IMR-90 (cell line): Measurements from ENCODE around the gene PLB1. TPM values are rescaled to one million over a fixed set of nuclear protein-coding genes. Genes with fewer than 3 reads are reported as not detected.

Source experiments
- ATAC-seq: fragments of 200-7000 bp; cut with Tn5 transposase; 2 replicates; pipeline ENCODE4 v1.9.1; 2020; ENCODE audit warnings: low read depth, mild to moderate bottlenecking, moderate library complexity
- BruUV-seq: library from RNA; stranded (reverse); fragments of 400-500 nt; replicated peaks from 2 replicates; lab custom pipeline; 2021; lab: Mats Ljungman, UMichigan
- CTCF ChIA-PET: fragments of 300-600 bp; formaldehyde crosslinking; extraction: SDS; loops from one replicate; lab custom pipeline; 2021; ENCODE audit warnings: antibody characterized with exemption; lab: Yijun Ruan, JAX
- POLR2A ChIA-PET: fragments of 300-600 bp; sonication (Branson Sonifier 250); formaldehyde crosslinking; loops from one replicate; lab custom pipeline; 2022; ENCODE audit warnings: antibody characterized with exemption; ENCODE audit not compliant: unreplicated experiment; lab: Charles Lee
- DNase-seq: peaks from one replicate; pipeline ENCODE4 v3.0.0; 2013
- H2AFZ ChIP-seq: replicated peaks from 2 replicates; pipeline ENCODE3; 2013; ENCODE audit warnings: low read length, mild to moderate bottlenecking; ENCODE audit not compliant: poor library complexity
- H2AK5ac ChIP-seq: 2 replicates; pipeline ENCODE4 v1.6.1; 2013; ENCODE audit warnings: low read depth, low read length, inconsistent platforms
- H2AK9ac ChIP-seq: replicated peaks from 2 replicates; pipeline ENCODE3; 2013; ENCODE audit warnings: mild to moderate bottlenecking, low read depth, low read length, moderate library complexity; ENCODE audit not compliant: poor library complexity
- H2BK120ac ChIP-seq: 2 replicates; pipeline ENCODE4 v1.6.1; 2013; ENCODE audit warnings: low read depth, low read length, inconsistent platforms
- H2BK15ac ChIP-seq: 3 replicates; pipeline ENCODE4 v1.6.1; 2013; ENCODE audit warnings: low read depth, low read length, inconsistent platforms
- H2BK20ac ChIP-seq: 2 replicates; pipeline ENCODE4 v1.6.1; 2013; ENCODE audit warnings: low read depth, mild to moderate bottlenecking, inconsistent platforms, low read length, moderate library complexity
- H2BK5ac ChIP-seq: 2 replicates; pipeline ENCODE4 v1.6.1; 2013; ENCODE audit warnings: mild to moderate bottlenecking, low read depth, low read length, inconsistent platforms; ENCODE audit not compliant: poor library complexity, severe bottlenecking
- H3K14ac ChIP-seq: replicated peaks from 2 replicates; pipeline ENCODE4 v1.6.1; 2013; ENCODE audit warnings: low read depth, low read length, inconsistent platforms
- H3K18ac ChIP-seq: 2 replicates; pipeline ENCODE4 v1.6.1; 2013; ENCODE audit warnings: low read depth, low read length, control low read depth
- H3K23ac ChIP-seq: 2 replicates; pipeline ENCODE4 v1.6.1; 2013; ENCODE audit warnings: low read depth, low read length, inconsistent platforms
- H3K27ac ChIP-seq: 2 replicates; pipeline ENCODE4 v1.5.1; 2013; ENCODE audit warnings: mild to moderate bottlenecking, control low read depth, low read length; ENCODE audit not compliant: insufficient read depth
- H3K27me3 ChIP-seq: 2 replicates; pipeline ENCODE4 v1.6.1; 2013; ENCODE audit warnings: low read length; ENCODE audit not compliant: control insufficient read depth, insufficient read depth
- H3K36me3 ChIP-seq: 2 replicates; pipeline ENCODE4 v1.6.1; 2013; ENCODE audit warnings: low read length, mixed read lengths; ENCODE audit not compliant: control insufficient read depth, insufficient read depth
- H3K4ac ChIP-seq: 2 replicates; pipeline ENCODE4 v1.6.1; 2013; ENCODE audit warnings: low read depth, low read length, inconsistent platforms
- H3K4me1 ChIP-seq: 2 replicates; pipeline ENCODE4 v1.6.1; 2013; ENCODE audit warnings: low read length, mixed read lengths; ENCODE audit not compliant: control insufficient read depth, insufficient read depth
- H3K4me2 ChIP-seq: 2 replicates; pipeline ENCODE4 v1.6.1; 2013; ENCODE audit warnings: low read depth, mild to moderate bottlenecking, control low read depth, low read length, moderate library complexity
- H3K4me3 ChIP-seq: 2 replicates; pipeline ENCODE4 v1.5.1; 2013; ENCODE audit warnings: low read depth, mild to moderate bottlenecking, control low read depth, low read length, moderate library complexity; ENCODE audit not compliant: insufficient read depth
- H3K56ac ChIP-seq: 2 replicates; pipeline ENCODE4 v1.6.1; 2013; ENCODE audit warnings: low read length, inconsistent platforms; ENCODE audit not compliant: insufficient read depth; ENCODE audit errors: extremely low read depth
- H3K79me1 ChIP-seq, 2 experiments: 2 replicates each; pipeline ENCODE4 v1.6.1; 2013; ENCODE audit warnings: low read length in 2 of 2, inconsistent platforms in 1 of 2, low read depth in 1 of 2
- H3K9ac ChIP-seq: 2 replicates; pipeline ENCODE4 v1.6.1; 2013; ENCODE audit warnings: low read depth, low read length, control low read depth
- H3K9me1 ChIP-seq: 2 replicates; pipeline ENCODE4 v1.6.1; 2013; ENCODE audit warnings: low read length, inconsistent platforms; ENCODE audit not compliant: insufficient read depth
- H3K9me3 ChIP-seq: 2 replicates; pipeline ENCODE4 v1.6.1; 2013; ENCODE audit warnings: low read length; ENCODE audit not compliant: control insufficient read depth, insufficient read depth
- H4K20me1 ChIP-seq: 2 replicates; pipeline ENCODE4 v1.6.1; 2013; ENCODE audit warnings: low read length, inconsistent platforms; ENCODE audit not compliant: insufficient read depth
- H4K5ac ChIP-seq: 2 replicates; pipeline ENCODE4 v1.6.1; 2013; ENCODE audit warnings: mild to moderate bottlenecking, low read depth, low read length, control low read depth
- H4K8ac ChIP-seq, 2 experiments: 2 replicates each; pipeline ENCODE4 v1.6.1; 2013; ENCODE audit warnings: low read depth in 2 of 2, low read length in 2 of 2, control low read depth in 1 of 2, inconsistent platforms in 1 of 2
- H4K91ac ChIP-seq: 2 replicates; pipeline ENCODE4 v1.6.1; 2013; ENCODE audit warnings: low read depth, low read length, inconsistent platforms; ENCODE audit not compliant: insufficient read depth
- BHLHE40 ChIP-seq: fragments of 150-350 bp; IDR thresholded peaks from 2 replicates; pipeline ENCODE4 v1.6.1; 2016; ENCODE audit warnings: mild to moderate bottlenecking, low read depth, low read length
- CEBPB ChIP-seq: IDR thresholded peaks from 2 replicates; pipeline ENCODE4 v1.6.1; 2012; ENCODE audit warnings: low read depth, low read length, improper control_type of control experiment
- CHD1 ChIP-seq: IDR thresholded peaks from 2 replicates; pipeline ENCODE4 v1.6.1; 2012; ENCODE audit warnings: low read depth, low read length, improper control_type of control experiment
- CTCF ChIP-seq: conservative IDR thresholded peaks from 2 replicates; pipeline ENCODE4 v1.5.1; 2012; ENCODE audit warnings: mild to moderate bottlenecking, low read depth, low read length, improper control_type of control experiment
- FOS ChIP-seq: fragments of 150-350 bp; IDR thresholded peaks from 2 replicates; pipeline ENCODE4 v1.6.1; 2016; ENCODE audit warnings: low read depth, low read length
- MAFK ChIP-seq: IDR thresholded peaks from 2 replicates; pipeline ENCODE4 v1.6.1; 2012; ENCODE audit warnings: low read depth, low read length, improper control_type of control experiment
- MAZ ChIP-seq: IDR thresholded peaks from 2 replicates; pipeline ENCODE4 v1.6.1; 2012; ENCODE audit warnings: low read depth, mild to moderate bottlenecking, low read length, improper control_type of control experiment, moderate library complexity, borderline replicate concordance
- MXI1 ChIP-seq: IDR thresholded peaks from 2 replicates; pipeline ENCODE4 v1.6.1; 2012; ENCODE audit warnings: low read depth, mild to moderate bottlenecking, low read length, moderate library complexity, borderline replicate concordance
- NFE2L2 ChIP-seq: fragments of 150-350 bp; IDR thresholded peaks from 2 replicates; pipeline ENCODE4 v1.6.1; 2016; ENCODE audit warnings: low read depth, mild to moderate bottlenecking, low read length
- POLR2A ChIP-seq: IDR thresholded peaks from 2 replicates; pipeline ENCODE4 v1.6.1; 2012; ENCODE audit warnings: mild to moderate bottlenecking, low read depth, low read length
- RAD21 ChIP-seq: IDR thresholded peaks from 2 replicates; pipeline ENCODE4 v1.6.1; 2012; ENCODE audit warnings: low read length, improper control_type of control experiment
- RCOR1 ChIP-seq: IDR thresholded peaks from 2 replicates; pipeline ENCODE4 v1.6.1; 2012; ENCODE audit warnings: mild to moderate bottlenecking, low read length, improper control_type of control experiment; ENCODE audit not compliant: insufficient replicate concordance
- RFX5 ChIP-seq: IDR thresholded peaks from 2 replicates; pipeline ENCODE4 v1.8.0; 2012; ENCODE audit warnings: low read depth, mild to moderate bottlenecking, low read length, moderate library complexity
- SMC3 ChIP-seq: fragments of 150-350 bp; IDR thresholded peaks from 2 replicates; pipeline ENCODE4 v1.6.1; 2016; ENCODE audit warnings: low read depth, mild to moderate bottlenecking, antibody characterized with exemption, low read length, moderate library complexity
- WGBS, 2 experiments: methylation state at CpG; one replicate each; pipeline versions ENCODE4 v1.1.5 to v1.1.7; 2013; ENCODE audit warnings: missing lambda C conversion rate in 2 of 2; ENCODE audit not compliant: insufficient read length in 1 of 2; ENCODE audit errors: extremely low coverage in 2 of 2; 5-methylcytosine and 5-hydroxymethylcytosine counted together
- dilution Hi-C: fragments of 300-500 bp; cut with HindIII; formaldehyde crosslinking; loops from one replicate; pipeline ENCODE4 v1.14.3; 2018; ENCODE audit warnings: low sequenced_read_pairs; ENCODE audit not compliant: unreplicated experiment
- in situ Hi-C: fragments of 300-500 bp; cut with MboI; formaldehyde crosslinking; loops from 3 replicates; pipeline ENCODE4 v1.14.3; 2019; ENCODE audit warnings: low sequenced_read_pairs, inconsistent platforms, mixed read lengths
- intact Hi-C: fragments of 100-400 bp; cut with micrococcal nuclease; formaldehyde crosslinking; loops from 2 replicates; pipeline ENCODE4 v1.10.0; 2022
- polyA plus RNA-seq, 3 experiments: library from polyadenylated mRNA; depleted of rRNA; stranded (reverse); fragments of >200 nt; gene quantifications; 2 replicates each; pipeline ENCODE4 v1.2.3, GENCODE V29; 2012; ENCODE audit warnings: low replicate concordance in 1 of 3
- total RNA-seq: library from RNA; depleted of rRNA; stranded (reverse); fragments of >200 nt; gene quantifications from 2 replicates; pipeline ENCODE4 v1.2.3, GENCODE V29; 2012
- TF ChIP-seq, protein P1 (sequence below): fragments of 150-350 bp; IDR thresholded peaks from 2 replicates; pipeline ENCODE4 v1.6.1; 2016; ENCODE audit warnings: low read depth, mild to moderate bottlenecking, low read length, moderate library complexity, borderline replicate concordance
- TF ChIP-seq, protein P2 (sequence below): fragments of 150-350 bp; IDR thresholded peaks from 2 replicates; pipeline ENCODE4 v1.6.1; 2017; ENCODE audit warnings: mild to moderate bottlenecking, antibody characterized with exemption, low read length, low read depth

PLB1 gene
- total and polyA plus RNA-seq, 2 of the 4 experiments (the other 2 are of a cell fraction) = 0.74 to 0.90 TPM

DNA sequence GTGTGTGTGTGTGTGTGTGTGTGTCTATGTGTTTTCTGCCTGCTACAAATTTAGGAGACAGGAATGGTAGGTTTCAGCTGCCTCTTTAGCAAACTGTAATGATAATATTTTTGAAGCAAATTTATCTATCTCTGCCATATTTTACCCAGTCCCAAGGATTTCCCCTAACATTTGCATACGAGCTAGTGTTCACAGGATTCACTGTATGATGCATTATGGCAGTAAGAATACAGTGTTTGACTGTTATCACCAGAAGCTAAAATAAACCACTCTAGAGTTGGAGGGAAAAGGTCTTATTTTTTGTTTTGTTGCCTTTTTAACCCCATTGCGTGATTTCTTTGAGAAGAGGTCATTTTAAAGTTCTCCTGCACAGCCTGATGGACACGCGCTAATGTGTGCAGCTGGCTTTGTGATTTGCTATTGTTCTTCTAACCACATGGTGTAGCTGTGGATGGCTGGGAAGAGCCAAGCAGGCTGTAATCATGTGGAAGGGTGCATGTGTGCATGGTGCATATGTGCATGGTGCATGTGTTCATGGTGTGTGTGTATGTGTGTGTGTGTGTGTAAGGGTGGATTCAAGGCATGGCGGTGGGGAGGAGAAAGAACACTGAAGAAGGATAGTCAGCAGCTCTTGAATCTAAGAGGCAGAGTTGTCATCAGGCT is 62.4 kb downstream of the PLB1 start:
- Histone ChIP-seq H4K91ac (no peak overlapping the region), H3K9ac (no peak overlapping the region), H3K14ac (no peak overlapping the region), H4K5ac (no peak overlapping the region), H3K56ac (no peak overlapping the region), H3K4ac (no peak overlapping the region), H3K27ac (no peak overlapping the region), H3K18ac (no peak overlapping the region), H3K27me3 (no peaks in the 10 kb centered on the region), H3K9me1 (0 out of 2 replicates have a peak, but pooled peaks cover 3% of the 10 kb centered on the region), H2AFZ (no peak overlapping the region), H4K8ac (no peak overlapping the region), H2BK5ac (no peak overlapping the region), H3K79me1 (no peaks in the 10 kb centered on the region), H3K36me3 (no peaks in the 10 kb centered on the region), H3K4me3 (no peak overlapping the region), H3K9me3 (no peaks in the 10 kb centered on the region), H3K4me1 (no peaks in the 10 kb centered on the region), H2AK9ac (no peak overlapping the region), H2BK20ac (no peak overlapping the region), H2BK120ac (no peak overlapping the region), H3K4me2 (no peak overlapping the region), H4K20me1 (no peaks in the 10 kb centered on the region), H2AK5ac (no peak overlapping the region), H3K23ac (no peak overlapping the region), H2BK15ac (no peak overlapping the region)
- TF ChIP-seq BHLHE40 (no peak), CHD1 (no peak), MAFK (no peak), RCOR1 (no peak), RFX5 (no peak), NFE2L2 (no peak), CEBPB (no peak), MXI1 (no peak), MAZ (no peak), FOS (no peak), SMC3 (no peak), CTCF (no peak), RAD21 (no peak), POLR2A (no peak)
- TF ChIP-seq, protein P1, sequence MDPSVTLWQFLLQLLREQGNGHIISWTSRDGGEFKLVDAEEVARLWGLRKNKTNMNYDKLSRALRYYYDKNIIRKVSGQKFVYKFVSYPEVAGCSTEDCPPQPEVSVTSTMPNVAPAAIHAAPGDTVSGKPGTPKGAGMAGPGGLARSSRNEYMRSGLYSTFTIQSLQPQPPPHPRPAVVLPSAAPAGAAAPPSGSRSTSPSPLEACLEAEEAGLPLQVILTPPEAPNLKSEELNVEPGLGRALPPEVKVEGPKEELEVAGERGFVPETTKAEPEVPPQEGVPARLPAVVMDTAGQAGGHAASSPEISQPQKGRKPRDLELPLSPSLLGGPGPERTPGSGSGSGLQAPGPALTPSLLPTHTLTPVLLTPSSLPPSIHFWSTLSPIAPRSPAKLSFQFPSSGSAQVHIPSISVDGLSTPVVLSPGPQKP = no peak
- TF ChIP-seq, protein P2, sequence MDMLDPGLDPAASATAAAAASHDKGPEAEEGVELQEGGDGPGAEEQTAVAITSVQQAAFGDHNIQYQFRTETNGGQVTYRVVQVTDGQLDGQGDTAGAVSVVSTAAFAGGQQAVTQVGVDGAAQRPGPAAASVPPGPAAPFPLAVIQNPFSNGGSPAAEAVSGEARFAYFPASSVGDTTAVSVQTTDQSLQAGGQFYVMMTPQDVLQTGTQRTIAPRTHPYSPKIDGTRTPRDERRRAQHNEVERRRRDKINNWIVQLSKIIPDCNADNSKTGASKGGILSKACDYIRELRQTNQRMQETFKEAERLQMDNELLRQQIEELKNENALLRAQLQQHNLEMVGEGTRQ = no peak
- WGBS, 2 experiments = no CpG with 5 or more reads among the region's 5 CpGs
- in situ Hi-C loops = no loop called here
- CTCF ChIA-PET = no interaction called here
- dilution Hi-C loops = no loop called here
- DNase-seq (no peak), ATAC-seq (no peak)
- intact Hi-C loops = no loop called here
- no TSS peak for BruUV-seq
- POLR2A ChIA-PET = no interaction called here
